ENCODE data around the gene HK3. TPM values are rescaled to one million over a fixed set of nuclear protein-coding genes. Genes with fewer than 3 reads are reported as not detected.

The HK3 gene
- total and polyA plus RNA-seq, 2 experiments from 2014 or later = not detected

- H3K4me3 ChIP-seq = no peak overlapping the region
- Mint-ChIP-seq H3K4me3 (no peak overlapping the region), H3K36me3 (ENCODE audit: low read depth) (no peaks in the 10 kb centered on the region), H3K4me1 (peaks cover 3% of the 10 kb centered on the region; the same call in 1 of the 3 replicates), H3K27ac (no peak overlapping the region), H3K9me3 (no peaks in the 10 kb centered on the region), H3K27me3 (ENCODE audit: insufficient read depth, low read depth, poor library complexity) (peaks cover 9% of the 10 kb centered on the region)
- no peaks in the 10 kb centered on the region for H3K4me1 ChIP-seq (ENCODE audit: insufficient read depth)
- no peak overlapping the region for H2AFZ ChIP-seq
- DNase-seq (ENCODE audit: low spot score) (no peak), ATAC-seq (no peak)
- H4K20me1 ChIP-seq (replicated peaks; ENCODE audit: insufficient read depth) = no peaks in the 10 kb centered on the region
- TF ChIP-seq POLR2AphosphoS5 (IDR thresholded peaks at IDR 0.05; ENCODE audit: low read depth) (no peak), REST (IDR thresholded peaks at IDR 0.05; ENCODE audit: unreplicated experiment) (no peak), EZH2 (IDR thresholded peaks at IDR 0.05; ENCODE audit: low read depth, unreplicated experiment) (no peak), ZNF114 (CRISPR knock-in tag; IDR thresholded peaks at IDR 0.05) (no peak), CREB1 (CRISPR knock-in tag; IDR thresholded peaks at IDR 0.05; ENCODE audit: low read depth) (no peak), EZH2phosphoT487 (IDR thresholded peaks at IDR 0.05; ENCODE audit: unreplicated experiment) (no peak), ZNF331 (CRISPR knock-in tag; IDR thresholded peaks at IDR 0.05; ENCODE audit: low read depth) (no peak), JUNB (IDR thresholded peaks at IDR 0.05; ENCODE audit: unreplicated experiment) (no peak), STAT1 (IDR thresholded peaks at IDR 0.05; ENCODE audit: unreplicated experiment) (no peak), NANOG (IDR thresholded peaks at IDR 0.05; ENCODE audit: borderline replicate concordance) (no peak)
- TF ChIP-seq, protein P1, sequence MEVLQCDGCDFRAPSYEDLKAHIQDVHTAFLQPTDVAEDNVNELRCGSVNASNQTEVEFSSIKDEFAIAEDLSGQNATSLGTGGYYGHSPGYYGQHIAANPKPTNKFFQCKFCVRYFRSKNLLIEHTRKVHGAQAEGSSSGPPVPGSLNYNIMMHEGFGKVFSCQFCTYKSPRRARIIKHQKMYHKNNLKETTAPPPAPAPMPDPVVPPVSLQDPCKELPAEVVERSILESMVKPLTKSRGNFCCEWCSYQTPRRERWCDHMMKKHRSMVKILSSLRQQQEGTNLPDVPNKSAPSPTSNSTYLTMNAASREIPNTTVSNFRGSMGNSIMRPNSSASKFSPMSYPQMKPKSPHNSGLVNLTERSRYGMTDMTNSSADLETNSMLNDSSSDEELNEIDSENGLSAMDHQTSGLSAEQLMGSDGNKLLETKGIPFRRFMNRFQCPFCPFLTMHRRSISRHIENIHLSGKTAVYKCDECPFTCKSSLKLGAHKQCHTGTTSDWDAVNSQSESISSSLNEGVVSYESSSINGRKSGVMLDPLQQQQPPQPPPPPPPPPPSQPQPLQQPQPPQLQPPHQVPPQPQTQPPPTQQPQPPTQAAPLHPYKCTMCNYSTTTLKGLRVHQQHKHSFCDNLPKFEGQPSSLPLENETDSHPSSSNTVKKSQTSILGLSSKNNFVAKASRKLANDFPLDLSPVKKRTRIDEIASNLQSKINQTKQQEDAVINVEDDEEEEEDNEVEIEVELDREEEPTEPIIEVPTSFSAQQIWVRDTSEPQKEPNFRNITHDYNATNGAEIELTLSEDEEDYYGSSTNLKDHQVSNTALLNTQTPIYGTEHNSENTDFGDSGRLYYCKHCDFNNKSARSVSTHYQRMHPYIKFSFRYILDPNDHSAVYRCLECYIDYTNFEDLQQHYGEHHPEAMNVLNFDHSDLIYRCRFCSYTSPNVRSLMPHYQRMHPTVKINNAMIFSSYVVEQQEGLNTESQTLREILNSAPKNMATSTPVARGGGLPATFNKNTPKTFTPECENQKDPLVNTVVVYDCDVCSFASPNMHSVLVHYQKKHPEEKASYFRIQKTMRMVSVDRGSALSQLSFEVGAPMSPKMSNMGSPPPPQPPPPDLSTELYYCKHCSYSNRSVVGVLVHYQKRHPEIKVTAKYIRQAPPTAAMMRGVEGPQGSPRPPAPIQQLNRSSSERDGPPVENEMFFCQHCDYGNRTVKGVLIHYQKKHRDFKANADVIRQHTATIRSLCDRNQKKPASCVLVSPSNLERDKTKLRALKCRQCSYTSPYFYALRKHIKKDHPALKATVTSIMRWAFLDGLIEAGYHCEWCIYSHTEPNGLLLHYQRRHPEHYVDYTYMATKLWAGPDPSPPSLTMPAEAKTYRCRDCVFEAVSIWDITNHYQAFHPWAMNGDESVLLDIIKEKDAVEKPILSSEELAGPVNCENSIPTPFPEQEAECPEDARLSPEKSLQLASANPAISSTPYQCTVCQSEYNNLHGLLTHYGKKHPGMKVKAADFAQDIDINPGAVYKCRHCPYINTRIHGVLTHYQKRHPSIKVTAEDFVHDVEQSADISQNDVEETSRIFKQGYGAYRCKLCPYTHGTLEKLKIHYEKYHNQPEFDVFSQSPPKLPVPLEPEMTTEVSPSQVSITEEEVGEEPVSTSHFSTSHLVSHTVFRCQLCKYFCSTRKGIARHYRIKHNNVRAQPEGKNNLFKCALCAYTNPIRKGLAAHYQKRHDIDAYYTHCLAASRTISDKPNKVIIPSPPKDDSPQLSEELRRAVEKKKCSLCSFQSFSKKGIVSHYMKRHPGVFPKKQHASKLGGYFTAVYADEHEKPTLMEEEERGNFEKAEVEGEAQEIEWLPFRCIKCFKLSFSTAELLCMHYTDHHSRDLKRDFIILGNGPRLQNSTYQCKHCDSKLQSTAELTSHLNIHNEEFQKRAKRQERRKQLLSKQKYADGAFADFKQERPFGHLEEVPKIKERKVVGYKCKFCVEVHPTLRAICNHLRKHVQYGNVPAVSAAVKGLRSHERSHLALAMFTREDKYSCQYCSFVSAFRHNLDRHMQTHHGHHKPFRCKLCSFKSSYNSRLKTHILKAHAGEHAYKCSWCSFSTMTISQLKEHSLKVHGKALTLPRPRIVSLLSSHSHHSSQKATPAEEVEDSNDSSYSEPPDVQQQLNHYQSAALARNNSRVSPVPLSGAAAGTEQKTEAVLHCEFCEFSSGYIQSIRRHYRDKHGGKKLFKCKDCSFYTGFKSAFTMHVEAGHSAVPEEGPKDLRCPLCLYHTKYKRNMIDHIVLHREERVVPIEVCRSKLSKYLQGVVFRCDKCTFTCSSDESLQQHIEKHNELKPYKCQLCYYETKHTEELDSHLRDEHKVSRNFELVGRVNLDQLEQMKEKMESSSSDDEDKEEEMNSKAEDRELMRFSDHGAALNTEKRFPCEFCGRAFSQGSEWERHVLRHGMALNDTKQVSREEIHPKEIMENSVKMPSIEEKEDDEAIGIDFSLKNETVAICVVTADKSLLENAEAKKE (CRISPR knock-in tag; IDR thresholded peaks at IDR 0.05) = no peak
- TF ChIP-seq, protein P2, sequence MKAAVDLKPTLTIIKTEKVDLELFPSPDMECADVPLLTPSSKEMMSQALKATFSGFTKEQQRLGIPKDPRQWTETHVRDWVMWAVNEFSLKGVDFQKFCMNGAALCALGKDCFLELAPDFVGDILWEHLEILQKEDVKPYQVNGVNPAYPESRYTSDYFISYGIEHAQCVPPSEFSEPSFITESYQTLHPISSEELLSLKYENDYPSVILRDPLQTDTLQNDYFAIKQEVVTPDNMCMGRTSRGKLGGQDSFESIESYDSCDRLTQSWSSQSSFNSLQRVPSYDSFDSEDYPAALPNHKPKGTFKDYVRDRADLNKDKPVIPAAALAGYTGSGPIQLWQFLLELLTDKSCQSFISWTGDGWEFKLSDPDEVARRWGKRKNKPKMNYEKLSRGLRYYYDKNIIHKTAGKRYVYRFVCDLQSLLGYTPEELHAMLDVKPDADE (IDR thresholded peaks at IDR 0.05) = no peak
- TF ChIP-seq, protein P3, sequence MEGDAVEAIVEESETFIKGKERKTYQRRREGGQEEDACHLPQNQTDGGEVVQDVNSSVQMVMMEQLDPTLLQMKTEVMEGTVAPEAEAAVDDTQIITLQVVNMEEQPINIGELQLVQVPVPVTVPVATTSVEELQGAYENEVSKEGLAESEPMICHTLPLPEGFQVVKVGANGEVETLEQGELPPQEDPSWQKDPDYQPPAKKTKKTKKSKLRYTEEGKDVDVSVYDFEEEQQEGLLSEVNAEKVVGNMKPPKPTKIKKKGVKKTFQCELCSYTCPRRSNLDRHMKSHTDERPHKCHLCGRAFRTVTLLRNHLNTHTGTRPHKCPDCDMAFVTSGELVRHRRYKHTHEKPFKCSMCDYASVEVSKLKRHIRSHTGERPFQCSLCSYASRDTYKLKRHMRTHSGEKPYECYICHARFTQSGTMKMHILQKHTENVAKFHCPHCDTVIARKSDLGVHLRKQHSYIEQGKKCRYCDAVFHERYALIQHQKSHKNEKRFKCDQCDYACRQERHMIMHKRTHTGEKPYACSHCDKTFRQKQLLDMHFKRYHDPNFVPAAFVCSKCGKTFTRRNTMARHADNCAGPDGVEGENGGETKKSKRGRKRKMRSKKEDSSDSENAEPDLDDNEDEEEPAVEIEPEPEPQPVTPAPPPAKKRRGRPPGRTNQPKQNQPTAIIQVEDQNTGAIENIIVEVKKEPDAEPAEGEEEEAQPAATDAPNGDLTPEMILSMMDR (conservative IDR thresholded peaks at IDR 0.05; ENCODE audit: low read depth in 2 of 2) = no peak
- H3F3A ChIP-seq (replicated peaks; ENCODE audit: low read depth) = no peaks in the 10 kb centered on the region
- H3K27me3 ChIP-seq (ENCODE audit: insufficient read depth) = no peaks in the 10 kb centered on the region
- H3K4me2 ChIP-seq = no peak overlapping the region
- no peak overlapping the region for H3K27ac ChIP-seq (ENCODE audit: low read depth)
- no peaks in the 10 kb centered on the region for H3K9me2 ChIP-seq (ENCODE audit: insufficient read depth)
- no peaks in the 10 kb centered on the region for H3K79me2 ChIP-seq (replicated peaks; ENCODE audit: insufficient read depth)
- H3K36me3 ChIP-seq (ENCODE audit: insufficient read depth) = no peaks in the 10 kb centered on the region
Observed at GRCh38 chr5:176889321-176890280, 9.5 kb downstream of the HK3 start.
